HepG2 (cell line): Measurements from ENCODE around the gene CISTR. TPM values are rescaled to one million over a fixed set of nuclear protein-coding genes. Genes with fewer than 3 reads are reported as not detected.
A peak's percentile ranks its signal among the peaks of the same experiment; 100 is the strongest.

Experiments used
- ATAC-seq: fragments of 200-7000 bp; cut with Tn5 transposase; 3 replicates; pipeline ENCODE4 v1.9.1; 2020; ENCODE audit warnings: mild to moderate bottlenecking, moderate library complexity
- BruUV-seq: library from RNA; stranded (reverse); fragments of 400-500 nt; replicated peaks from 2 replicates; lab custom pipeline; 2021; lab: Mats Ljungman, UMichigan
- CTCF ChIA-PET: fragments of 300-600 bp; formaldehyde crosslinking; extraction: SDS; loops from one replicate; lab custom pipeline; 2021; ENCODE audit warnings: low total read pairs, inconsistent platforms, low intra/inter-chr PET ratio; lab: Yijun Ruan, JAX
- POLR2A ChIA-PET: fragments of 350-600 bp; sonication (Branson Sonifier 250); formaldehyde crosslinking; loops from one replicate; lab custom pipeline; 2020; ENCODE audit warnings: antibody characterized with exemption, inconsistent platforms; lab: Yijun Ruan, JAX
- DNase-seq: peaks from one replicate; pipeline ENCODE4 v3.0.0-alpha.2; 2015; ENCODE audit warnings: low spot score
- FAIRE-seq: peaks from 3 replicates; lab custom pipeline; 2011; peaks lifted over from hg19 to GRCh38; lab: Jason Lieb, UNC
- H2AFZ ChIP-seq: one replicate; pipeline ENCODE4 v1.6.1; 2011; ENCODE audit warnings: low read length, inconsistent platforms
- H3K27ac ChIP-seq: fragments of 300-600 bp; 3 replicates; pipeline ENCODE4 v1.8.0; 2011; ENCODE audit warnings: mixed run types, mild to moderate bottlenecking, mixed read lengths, low read length, inconsistent platforms; ENCODE audit not compliant: insufficient read depth; ENCODE audit errors: extremely low read length
- H3K27me3 ChIP-seq, 2 experiments: fragments of 200-600 bp in 1 of 2; 2 replicates in 1 of 2; 3 replicates in 1 of 2; pipeline versions ENCODE4 v1.6.0 to v1.8.0; 2011; ENCODE audit warnings: low read length in 2 of 2, mild to moderate bottlenecking in 2 of 2, moderate library complexity in 2 of 2, inconsistent platforms in 1 of 2; ENCODE audit not compliant: insufficient read depth in 2 of 2, control insufficient read depth in 1 of 2
- H3K36me3 ChIP-seq, 2 experiments: fragments of 200-600 bp in 1 of 2; replicated peaks in 1 of 2; 2 replicates in 1 of 2; 3 replicates in 1 of 2; pipeline versions ENCODE4 v1.5.1 to v1.8.0; 2011; ENCODE audit warnings: low read length in 2 of 2, inconsistent platforms in 1 of 2; ENCODE audit not compliant: insufficient read depth in 2 of 2, control insufficient read depth in 1 of 2
- H3K4me1 ChIP-seq: 2 replicates; pipeline ENCODE4 v1.5.1; 2012; ENCODE audit warnings: low read length, inconsistent platforms; ENCODE audit not compliant: insufficient read depth
- H3K4me2 ChIP-seq: 2 replicates; pipeline ENCODE4 v1.6.0; 2011; ENCODE audit warnings: low read depth, low read length, inconsistent platforms
- H3K4me3 ChIP-seq, 3 experiments: fragments of 200-600 bp in 1 of 3; sonication (generic), shearing (Covaris generic) in 1 of 3; replicated peaks in 1 of 3; 2 replicates each; pipeline ENCODE4 v1.5.1; 2011 to 2016; ENCODE audit warnings: low read length in 3 of 3, inconsistent platforms in 2 of 3, low read depth in 2 of 3, mild to moderate bottlenecking in 2 of 3, control low read depth in 1 of 3, mixed read lengths in 1 of 3; ENCODE audit not compliant: insufficient read depth in 1 of 3
- H3K79me2 ChIP-seq: one replicate; pipeline ENCODE4 v1.6.1; 2011; ENCODE audit warnings: low read length, inconsistent platforms; ENCODE audit not compliant: insufficient read depth
- H3K9ac ChIP-seq: 2 replicates; pipeline ENCODE4 v1.6.0; 2011; ENCODE audit warnings: mild to moderate bottlenecking, low read depth, low read length, inconsistent platforms; ENCODE audit not compliant: insufficient read depth
- H3K9me3 ChIP-seq: 2 replicates; pipeline ENCODE4 v1.5.1; 2012; ENCODE audit warnings: mild to moderate bottlenecking, low read length
- H4K20me1 ChIP-seq: 2 replicates; pipeline ENCODE4 v1.6.0; 2011; ENCODE audit warnings: inconsistent platforms, mild to moderate bottlenecking, low read length, moderate library complexity; ENCODE audit not compliant: insufficient read depth
- CC2D1A ChIP-seq: sonication (generic); formaldehyde crosslinking; IDR thresholded peaks from 2 replicates; pipeline ENCODE4 v1.8.1; 2023; ENCODE audit warnings: mild to moderate bottlenecking, missing genetic modification reagents
- CCDC6 ChIP-seq: sonication (generic); formaldehyde crosslinking; IDR thresholded peaks from 2 replicates; pipeline ENCODE4 v1.8.1; 2022; ENCODE audit warnings: mild to moderate bottlenecking, missing genetic modification reagents, moderate library complexity
- GABPA ChIP-seq, 2 experiments: IDR thresholded peaks; 2 replicates each; pipeline ENCODE4 v1.6.1; 2011 to 2016; ENCODE audit warnings: low read depth in 2 of 2, low read length in 1 of 2, missing biosample characterization in 1 of 2, missing genetic modification characterization in 1 of 2
- GATAD1 ChIP-seq: IDR thresholded peaks from 2 replicates; pipeline ENCODE4 v1.6.1; 2016; ENCODE audit warnings: missing genetic modification reagents, missing compliant biosample characterization
- KAT8 ChIP-seq: IDR thresholded peaks from 2 replicates; pipeline ENCODE4 v1.6.1; 2016; ENCODE audit warnings: missing genetic modification reagents, missing compliant biosample characterization
- NFKB2 ChIP-seq: sonication (generic); formaldehyde crosslinking; IDR thresholded peaks from 2 replicates; pipeline ENCODE4 v1.4.0; 2020; ENCODE audit warnings: missing genetic modification reagents, borderline replicate concordance
- RARA ChIP-seq: IDR thresholded peaks from 2 replicates; pipeline ENCODE4 v1.6.1; 2016; ENCODE audit warnings: missing genetic modification reagents, missing compliant biosample characterization
- TBL1XR1 ChIP-seq: fragments of 150-350 bp; IDR thresholded peaks from 2 replicates; pipeline ENCODE4 v1.6.1; 2014; ENCODE audit warnings: borderline replicate concordance, low read length; ENCODE audit not compliant: partially characterized antibody
- ZNF510 ChIP-seq: sonication (generic); formaldehyde crosslinking; IDR thresholded peaks from 2 replicates; pipeline ENCODE4 v1.4.0; 2020; ENCODE audit warnings: low read depth, mild to moderate bottlenecking, missing genetic modification reagents
- ZNF614 ChIP-seq: IDR thresholded peaks from 2 replicates; pipeline ENCODE4 v1.6.1; 2018; ENCODE audit warnings: missing biosample characterization, missing genetic modification reagents, inconsistent platforms, borderline replicate concordance
- WGBS: methylation state at CpG from one replicate; pipeline ENCODE4 v1.1.6; 2017; ENCODE audit warnings: low lambda C conversion rate; 5-methylcytosine and 5-hydroxymethylcytosine counted together
- in situ Hi-C: cut with HindIII; loops from 2 replicates; pipeline ENCODE4 v1.10.0; 2017; ENCODE audit warnings: low pct_unique_long_range_greater_than_20kb; ENCODE audit not compliant: extremely low pct_ligation_motif_present
- intact Hi-C: fragments of 100-400 bp; cut with micrococcal nuclease; formaldehyde crosslinking; loops from one replicate; pipeline ENCODE4 v1.10.0; 2022; ENCODE audit not compliant: unreplicated experiment
- polyA plus RNA-seq, 8 experiments: library from polyadenylated mRNA; depleted of rRNA in 3 of 8; stranded (reverse) in 7 of 8; unstranded in 1 of 8; fragments of >200 nt; fragmentation: Illumina TruSeq in 4 of 8; extraction: Trizol in 4 of 8; gene quantifications; 2 replicates each; pipeline versions ENCODE4 v1.2.1 to v1.2.3, GENCODE V29; 2011 to 2016; ENCODE audit warnings: low read depth in 4 of 8, missing spikeins in 1 of 8, mixed read lengths in 1 of 8; ENCODE audit not compliant: insufficient read depth in 1 of 8
- total RNA-seq, 5 experiments: library from RNA; depleted of rRNA; stranded (reverse); fragments of >200 nt; fragmentation: Illumina TruSeq; extraction: Trizol; gene quantifications; 2 replicates each; pipeline ENCODE4 v1.2.3, GENCODE V29; 2016; ENCODE audit warnings: low read depth in 1 of 5
- TF ChIP-seq, protein P1 (sequence below): sonication (generic); formaldehyde crosslinking; IDR thresholded peaks from 2 replicates; pipeline ENCODE4 v1.5.1; 2020; ENCODE audit warnings: missing genetic modification reagents, mild to moderate bottlenecking, borderline replicate concordance
- TF ChIP-seq, protein P2 (sequence below), 2 experiments: sonication (generic) in 1 of 2; formaldehyde crosslinking in 1 of 2; IDR thresholded peaks; 2 replicates each; pipeline versions ENCODE4 v1.4.0 to v1.6.1; 2018 to 2020; ENCODE audit warnings: missing genetic modification reagents in 2 of 2, borderline replicate concordance in 1 of 2, low read depth in 1 of 2, mild to moderate bottlenecking in 1 of 2, missing biosample characterization in 1 of 2
- TF ChIP-seq, protein P3 (sequence below): sonication (generic); formaldehyde crosslinking; IDR thresholded peaks from 2 replicates; pipeline ENCODE4 v1.5.0; 2020; ENCODE audit warnings: missing genetic modification reagents
- TF ChIP-seq, protein P4 (sequence below): sonication (generic); formaldehyde crosslinking; IDR thresholded peaks from 2 replicates; pipeline ENCODE4 v1.4.0; 2020; ENCODE audit warnings: mild to moderate bottlenecking, missing genetic modification reagents

CISTR gene
- total and polyA plus RNA-seq, 2 of the 13 experiments (the other 11 are each of a cell fraction or from before 2014, with no cell fraction given), result not detected

DNA sequence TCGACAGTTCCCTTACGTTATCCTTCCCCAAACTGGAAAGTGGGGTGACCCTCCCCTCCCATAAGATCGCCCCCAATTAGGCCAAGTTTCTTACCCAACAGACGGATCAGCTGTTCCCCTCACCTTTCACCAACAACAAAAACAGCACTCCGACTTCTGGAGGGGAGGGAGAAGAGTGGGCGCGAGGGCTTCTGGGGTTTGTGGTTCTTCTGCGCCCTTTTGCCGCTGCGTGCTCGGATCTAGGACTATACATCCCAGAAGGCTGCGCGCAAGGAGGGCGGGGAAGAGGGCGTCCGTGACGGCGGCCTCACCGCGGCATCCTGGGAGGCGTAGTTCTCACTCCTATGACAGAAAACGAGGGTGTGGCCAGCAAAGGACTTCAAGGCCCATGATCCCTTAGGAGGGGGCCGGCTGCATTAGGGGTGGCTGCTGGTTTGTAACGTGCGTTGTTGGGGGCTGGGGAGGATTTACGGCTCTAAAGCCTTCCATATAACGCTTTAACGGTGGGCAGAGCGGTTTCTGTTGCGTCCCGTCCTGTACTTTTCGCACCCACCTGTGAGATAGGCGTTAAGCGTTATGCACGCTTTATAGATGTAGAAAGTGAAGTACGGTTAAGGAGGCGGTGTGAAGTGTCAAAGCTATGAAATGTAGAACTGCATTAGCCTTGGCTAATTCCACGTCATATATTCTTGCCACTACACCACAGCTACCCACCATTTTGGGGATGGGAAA, 24.3 kb downstream of the CISTR start, which contains the start of gene CALCOCO1:
Gene CALCOCO1, minus strand, starts transcription at position 143 of the 732 bp plus-strand sequence. CDS start 2,210 bp downstream, outside the sequence.
- Histone ChIP-seq H3K36me3 (peaks cover 0 to 5% of the 10 kb centered on the region in 2 experiments; a peak in 1 of 5 replicates), H4K20me1 (no peaks in the 10 kb centered on the region), H3K4me2 (peak within 1 kb of the TSS; percentile 87), H2AFZ (peak within 1 kb of the TSS; percentile 83), H3K4me1 (peaks cover 16% of the 10 kb centered on the region), H3K27ac (peak within 1 kb of the TSS; percentile 10), H3K27me3 (no peaks in the 10 kb centered on the region; a peak in 1 of 5 replicates), H3K9ac (peak within 1 kb of the TSS; percentile 66), H3K79me2 (no peaks in the 10 kb centered on the region), H3K9me3 (no peaks in the 10 kb centered on the region), H3K4me3 (peak within 1 kb of the TSS; percentile 72 to 81 (median 76))
- 2% methylated on average over 22 of the region's 38 CpGs for WGBS
- BruUV-seq, result no TSS peak
- intact Hi-C loops, result loop anchor here (2.0 kb wide), 1 partner anchor 19 kb away; no protein-coding TSS in a partner anchor
- DNase-seq, result peak; percentile 95
- FAIRE-seq, result peak; percentile 97
- POLR2A ChIA-PET, result interaction anchor here (1.6 kb wide), 1 partner anchor 51 kb away, joined by 3 read pairs; no protein-coding TSS in a partner anchor
- ATAC-seq, result peak; percentile 99
- in situ Hi-C loops, result no loop called here
- CTCF ChIA-PET, result no interaction called here
- TF ChIP-seq TBL1XR1 (peak; percentile 90), GABPA (IDR thresholded peaks at IDR 0.05; ENCODE audit: low read depth, low read length) (no peak), GABPA (CRISPR knock-in tag; IDR thresholded peaks at IDR 0.05; ENCODE audit: low read depth) (peak; percentile 84), CC2D1A (no peak), CCDC6 (CRISPR knock-in tag) (0 out of 2 replicates have a peak, but pooled peaks have one; percentile 54), KAT8 (CRISPR knock-in tag) (peak; percentile 90), ZNF510 (peak; percentile 56; the same call in 1 of the 2 replicates), ZNF614 (CRISPR knock-in tag) (peak; percentile 78), NFKB2 (CRISPR knock-in tag) (peak; percentile 23; the same call in 1 of the 2 replicates), RARA (CRISPR knock-in tag) (no peak), GATAD1 (CRISPR knock-in tag) (peak; percentile 85)
- TF ChIP-seq, protein P1, sequence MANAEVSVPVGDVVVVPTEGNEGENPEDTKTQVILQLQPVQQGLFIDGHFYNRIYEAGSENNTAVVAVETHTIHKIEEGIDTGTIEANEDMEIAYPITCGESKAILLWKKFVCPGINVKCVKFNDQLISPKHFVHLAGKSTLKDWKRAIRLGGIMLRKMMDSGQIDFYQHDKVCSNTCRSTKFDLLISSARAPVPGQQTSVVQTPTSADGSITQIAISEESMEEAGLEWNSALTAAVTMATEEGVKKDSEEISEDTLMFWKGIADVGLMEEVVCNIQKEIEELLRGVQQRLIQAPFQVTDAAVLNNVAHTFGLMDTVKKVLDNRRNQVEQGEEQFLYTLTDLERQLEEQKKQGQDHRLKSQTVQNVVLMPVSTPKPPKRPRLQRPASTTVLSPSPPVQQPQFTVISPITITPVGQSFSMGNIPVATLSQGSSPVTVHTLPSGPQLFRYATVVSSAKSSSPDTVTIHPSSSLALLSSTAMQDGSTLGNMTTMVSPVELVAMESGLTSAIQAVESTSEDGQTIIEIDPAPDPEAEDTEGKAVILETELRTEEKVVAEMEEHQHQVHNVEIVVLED, result peak; percentile 99
- TF ChIP-seq, protein P2, sequence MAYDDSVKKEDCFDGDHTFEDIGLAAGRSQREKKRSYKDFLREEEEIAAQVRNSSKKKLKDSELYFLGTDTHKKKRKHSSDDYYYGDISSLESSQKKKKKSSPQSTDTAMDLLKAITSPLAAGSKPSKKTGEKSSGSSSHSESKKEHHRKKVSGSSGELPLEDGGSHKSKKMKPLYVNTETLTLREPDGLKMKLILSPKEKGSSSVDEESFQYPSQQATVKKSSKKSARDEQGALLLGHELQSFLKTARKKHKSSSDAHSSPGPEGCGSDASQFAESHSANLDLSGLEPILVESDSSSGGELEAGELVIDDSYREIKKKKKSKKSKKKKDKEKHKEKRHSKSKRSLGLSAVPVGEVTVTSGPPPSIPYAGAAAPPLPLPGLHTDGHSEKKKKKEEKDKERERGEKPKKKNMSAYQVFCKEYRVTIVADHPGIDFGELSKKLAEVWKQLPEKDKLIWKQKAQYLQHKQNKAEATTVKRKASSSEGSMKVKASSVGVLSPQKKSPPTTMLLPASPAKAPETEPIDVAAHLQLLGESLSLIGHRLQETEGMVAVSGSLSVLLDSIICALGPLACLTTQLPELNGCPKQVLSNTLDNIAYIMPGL (CRISPR knock-in tag; IDR thresholded peaks at IDR 0.05; ENCODE audit: borderline replicate concordance in 1 of 2, low read depth in 1 of 2), result peak; percentile 32 to 47; a peak in 1 of 4 replicates
- TF ChIP-seq, protein P3, sequence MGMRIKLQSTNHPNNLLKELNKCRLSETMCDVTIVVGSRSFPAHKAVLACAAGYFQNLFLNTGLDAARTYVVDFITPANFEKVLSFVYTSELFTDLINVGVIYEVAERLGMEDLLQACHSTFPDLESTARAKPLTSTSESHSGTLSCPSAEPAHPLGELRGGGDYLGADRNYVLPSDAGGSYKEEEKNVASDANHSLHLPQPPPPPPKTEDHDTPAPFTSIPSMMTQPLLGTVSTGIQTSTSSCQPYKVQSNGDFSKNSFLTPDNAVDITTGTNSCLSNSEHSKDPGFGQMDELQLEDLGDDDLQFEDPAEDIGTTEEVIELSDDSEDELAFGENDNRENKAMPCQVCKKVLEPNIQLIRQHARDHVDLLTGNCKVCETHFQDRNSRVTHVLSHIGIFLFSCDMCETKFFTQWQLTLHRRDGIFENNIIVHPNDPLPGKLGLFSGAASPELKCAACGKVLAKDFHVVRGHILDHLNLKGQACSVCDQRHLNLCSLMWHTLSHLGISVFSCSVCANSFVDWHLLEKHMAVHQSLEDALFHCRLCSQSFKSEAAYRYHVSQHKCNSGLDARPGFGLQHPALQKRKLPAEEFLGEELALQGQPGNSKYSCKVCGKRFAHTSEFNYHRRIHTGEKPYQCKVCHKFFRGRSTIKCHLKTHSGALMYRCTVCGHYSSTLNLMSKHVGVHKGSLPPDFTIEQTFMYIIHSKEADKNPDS (CRISPR knock-in tag), result 0 out of 2 replicates have a peak, but pooled peaks have one; percentile 55
- TF ChIP-seq, protein P4, sequence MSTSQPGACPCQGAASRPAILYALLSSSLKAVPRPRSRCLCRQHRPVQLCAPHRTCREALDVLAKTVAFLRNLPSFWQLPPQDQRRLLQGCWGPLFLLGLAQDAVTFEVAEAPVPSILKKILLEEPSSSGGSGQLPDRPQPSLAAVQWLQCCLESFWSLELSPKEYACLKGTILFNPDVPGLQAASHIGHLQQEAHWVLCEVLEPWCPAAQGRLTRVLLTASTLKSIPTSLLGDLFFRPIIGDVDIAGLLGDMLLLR (CRISPR knock-in tag), result no peak
